Stimulated activated CD4-positive, alpha-beta T cell treated with anti-CD3 and anti-CD28 coated beads, Interleukin-4, amount 100 ng/mL, for 24 hours (primary cell): ENCODE measurements around the gene RPP30.
"Not testable (repeated sequence)": the region's sequence is repeated elsewhere in the genome, so short reads cannot be mapped to it uniquely, and the experiment has no call there.

Experiments
- DNase-seq: peaks from one replicate; pipeline ENCODE4 v3.0.0-alpha.2; 2020

Gene RPP30

GRCh38 chr10:90917968-90918318, 46.2 kb downstream of the RPP30 start:
- no peak for DNase-seq

- no peak for DNase-seq
Observed at GRCh38 chr10:90919683-90920574, 48.2 kb downstream of the RPP30 start.

GRCh38 chr10:90920986-90921666, 49.4 kb downstream of the RPP30 start, which contains the start of gene ANKRD1:
ANKRD1 (minus strand) TSS chr10:90921087; CDS start chr10:90921027, 60 bp downstream.
- no peak for DNase-seq

GRCh38 chr10:90921906-90922305, 50.1 kb downstream of the RPP30 start:
- DNase-seq: no peak

- no peak for DNase-seq
Observed at GRCh38 chr10:90923111-90923731, 51.4 kb downstream of the RPP30 start.

- DNase-seq: no peak
Observed at GRCh38 chr10:90924552-90924951, 52.8 kb downstream of the RPP30 start.

GRCh38 chr10:90925079-90926029, 53.6 kb downstream of the RPP30 start:
- DNase-seq: no peak

GRCh38 chr10:90927293-90927692, 55.5 kb downstream of the RPP30 start:
- DNase-seq: no peak

GRCh38 chr10:90929179-90929578, 57.4 kb downstream of the RPP30 start:
- no peak for DNase-seq

GRCh38 chr10:90930070-90930837, 58.5 kb downstream of the RPP30 start:
- DNase-seq: no peak

GRCh38 chr10:90930971-90931871, 59.4 kb downstream of the RPP30 start:
- DNase-seq: no peak

- no peak for DNase-seq
Observed at GRCh38 chr10:90935581-90936275, 64.0 kb downstream of the RPP30 start.

- no peak for DNase-seq
Observed at GRCh38 chr10:90936276-90936659, 64.5 kb downstream of the RPP30 start.

- no peak for DNase-seq
Observed at GRCh38 chr10:90937645-90938258, 66.0 kb downstream of the RPP30 start.

- no peak for DNase-seq
Observed at GRCh38 chr10:90939116-90939515, 67.3 kb downstream of the RPP30 start.

GRCh38 chr10:90939648-90940047, 67.9 kb downstream of the RPP30 start:
- DNase-seq: no peak

GRCh38 chr10:90942980-90943379, 71.2 kb downstream of the RPP30 start:
- not testable (repeated sequence) for DNase-seq

GRCh38 chr10:90944749-90945148, 73.0 kb downstream of the RPP30 start:
- no peak for DNase-seq

GRCh38 chr10:90945491-90946070, 73.8 kb downstream of the RPP30 start:
- DNase-seq: no peak
